Measurements from ENCODE around the gene P2RY14. TPM values are rescaled to one million over a fixed set of nuclear protein-coding genes. Genes with fewer than 3 reads are reported as not detected.

Gene P2RY14
- polyA plus RNA-seq, 6 donors from 2014 or later, result 35.9 to 74.9 (median 53.4) TPM

- peak overlapping the region in 2 of 6 donors; percentile 41 to 76 for H3K27ac Mint-ChIP-seq
- H3K27me3 Mint-ChIP-seq, result no peaks in the 10 kb centered on the region
- DNase-seq (no peak), ATAC-seq (ENCODE audit: low read depth in 2 of 2) (no peak)
- H3K4me1 Mint-ChIP-seq, result peaks cover 0 to 15% (median 12%) of the 10 kb centered on the region in 3 donors
- H3K9me3 Mint-ChIP-seq, result no peaks in the 10 kb centered on the region
- peaks cover 0 to 5% of the 10 kb centered on the region in 2 donors for H3K36me3 Mint-ChIP-seq
- H3K4me3 Mint-ChIP-seq, result no peak overlapping the region
These were observed 63.9 kb downstream of the P2RY14 start for GRCh38 chr3:151214459-151214858.

DNA sequence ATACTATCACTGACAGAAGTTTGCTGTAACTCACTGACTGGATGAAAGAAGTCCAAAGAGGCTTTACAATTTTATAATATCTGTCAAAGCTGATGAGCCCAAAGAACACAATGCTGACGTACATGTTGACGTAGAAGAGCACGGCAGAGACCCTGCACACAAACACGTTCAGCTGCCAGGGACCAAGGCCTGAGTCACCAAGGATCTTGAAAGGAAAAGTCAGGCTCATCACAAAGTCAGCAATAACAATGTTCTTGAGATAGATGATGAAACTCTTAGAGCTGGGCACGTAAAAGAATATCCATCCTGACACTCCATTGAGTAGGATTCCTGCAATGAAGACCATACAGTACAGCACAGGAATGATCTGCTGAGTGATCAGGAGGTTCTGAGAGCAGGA, 64.5 kb downstream of the P2RY14 start:
- H3K36me3 Mint-ChIP-seq, result peaks cover 0 to 5% of the 10 kb centered on the region in 2 donors
- no peaks in the 10 kb centered on the region for H3K9me3 Mint-ChIP-seq
- DNase-seq, result no peak
- no peaks in the 10 kb centered on the region for H3K27me3 Mint-ChIP-seq
- peak overlapping the region in 5 of 6 donors; percentile 11 to 61 (median 21) for H3K27ac Mint-ChIP-seq
- ATAC-seq (ENCODE audit: low read depth in 2 of 2), result no peak
- peaks cover 0 to 15% (median 12%) of the 10 kb centered on the region in 3 donors for H3K4me1 Mint-ChIP-seq
- H3K4me3 Mint-ChIP-seq, result no peak overlapping the region

GRCh38 chr3:151213151-151213550, 65.2 kb downstream of the P2RY14 start:
- DNase-seq (no peak), ATAC-seq (ENCODE audit: low read depth in 2 of 2) (no peak)
- Mint-ChIP-seq H3K4me3 (no peak overlapping the region), H3K27ac (no peak overlapping the region), H3K9me3 (no peaks in the 10 kb centered on the region), H3K4me1 (peaks cover 0 to 15% (median 12%) of the 10 kb centered on the region in 3 donors), H3K36me3 (peaks cover 0 to 5% of the 10 kb centered on the region in 2 donors), H3K27me3 (no peaks in the 10 kb centered on the region)

DNA sequence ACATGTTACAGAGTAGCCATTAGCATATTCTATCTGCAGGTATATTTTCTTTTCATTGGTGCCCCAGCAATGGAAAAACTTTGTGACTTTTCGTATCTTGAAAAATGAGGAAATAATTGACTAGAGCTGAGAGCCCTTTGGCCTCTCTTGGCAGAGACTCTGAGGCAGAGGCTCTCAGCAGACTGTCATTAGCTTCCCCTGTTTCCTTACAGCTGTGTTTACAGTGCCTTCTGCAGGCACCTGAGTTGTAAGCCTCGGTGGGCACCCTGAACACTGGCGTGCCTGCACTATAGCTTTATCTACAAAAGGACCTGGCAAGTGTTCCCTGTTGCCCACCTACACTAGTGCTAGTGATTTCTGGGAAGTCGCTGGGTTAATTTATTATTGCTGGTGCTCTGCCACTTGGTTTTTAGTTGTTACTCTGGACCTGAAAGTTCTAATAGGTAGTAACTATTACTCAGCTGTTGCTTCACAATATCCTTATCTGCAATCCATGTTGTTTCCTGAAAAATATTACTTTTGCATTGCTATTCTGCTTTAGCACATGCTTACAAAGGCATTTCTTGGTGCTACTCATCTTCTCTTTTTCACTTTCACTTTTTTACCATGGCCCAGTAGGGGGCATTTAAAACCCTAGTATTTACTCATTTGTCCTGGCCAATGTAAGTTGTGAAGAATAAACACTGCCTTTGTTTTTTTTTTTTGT, 67.5 kb downstream of the P2RY14 start:
- peaks cover 0 to 15% (median 12%) of the 10 kb centered on the region in 3 donors for H3K4me1 Mint-ChIP-seq
- no peaks in the 10 kb centered on the region for H3K36me3 Mint-ChIP-seq
- H3K4me3 Mint-ChIP-seq, result peak overlapping the region in 6 of 8 donors; percentile 10 to 51 (median 42)
- ATAC-seq (ENCODE audit: low read depth in 2 of 2) (peak; percentile 42 to 64), DNase-seq (no peak)
- H3K9me3 Mint-ChIP-seq, result no peaks in the 10 kb centered on the region
- H3K27ac Mint-ChIP-seq, result peak overlapping the region in 2 of 6 donors; percentile 39 to 70
- H3K27me3 Mint-ChIP-seq, result no peaks in the 10 kb centered on the region

DNA sequence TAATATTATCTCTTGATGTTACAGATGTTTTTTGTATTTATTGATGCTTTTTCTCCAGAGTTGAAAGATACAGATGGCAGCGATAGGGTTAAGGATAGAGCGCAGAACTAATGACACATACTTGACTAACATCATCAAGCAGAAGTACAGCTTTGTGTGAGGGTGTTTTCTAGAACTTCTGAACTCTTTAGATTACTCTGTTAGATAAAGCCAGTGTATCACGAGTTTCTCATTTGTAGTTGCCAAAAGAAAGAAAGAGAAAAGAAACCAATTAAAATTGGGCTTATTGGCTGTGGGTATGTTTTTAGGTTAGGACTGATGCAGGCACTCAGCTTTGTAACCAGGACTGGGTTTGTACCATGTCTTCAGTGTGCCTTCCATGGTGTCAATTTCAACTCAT, 68.7 kb downstream of the P2RY14 start:
- Mint-ChIP-seq H3K27me3 (no peaks in the 10 kb centered on the region), H3K27ac (peak overlapping the region in 2 of 6 donors; percentile 40 to 65), H3K4me3 (no peak overlapping the region), H3K9me3 (no peaks in the 10 kb centered on the region), H3K4me1 (peaks cover 0 to 16% (median 12%) of the 10 kb centered on the region in 3 donors), H3K36me3 (no peaks in the 10 kb centered on the region)
- ATAC-seq (ENCODE audit: low read depth in 2 of 2) (no peak), DNase-seq (no peak)

GRCh38 chr3:151206201-151206600, 72.1 kb downstream of the P2RY14 start:
- no peaks in the 10 kb centered on the region for H3K27me3 Mint-ChIP-seq
- no peaks in the 10 kb centered on the region for H3K36me3 Mint-ChIP-seq
- H3K9me3 Mint-ChIP-seq, result no peaks in the 10 kb centered on the region
- H3K4me3 Mint-ChIP-seq, result no peak overlapping the region
- peaks cover 0 to 18% (median 11%) of the 10 kb centered on the region in 3 donors for H3K4me1 Mint-ChIP-seq
- H3K27ac Mint-ChIP-seq, result no peak overlapping the region
- no peak for DNase-seq
- no peak for ATAC-seq (ENCODE audit: low read depth in 2 of 2)

DNA sequence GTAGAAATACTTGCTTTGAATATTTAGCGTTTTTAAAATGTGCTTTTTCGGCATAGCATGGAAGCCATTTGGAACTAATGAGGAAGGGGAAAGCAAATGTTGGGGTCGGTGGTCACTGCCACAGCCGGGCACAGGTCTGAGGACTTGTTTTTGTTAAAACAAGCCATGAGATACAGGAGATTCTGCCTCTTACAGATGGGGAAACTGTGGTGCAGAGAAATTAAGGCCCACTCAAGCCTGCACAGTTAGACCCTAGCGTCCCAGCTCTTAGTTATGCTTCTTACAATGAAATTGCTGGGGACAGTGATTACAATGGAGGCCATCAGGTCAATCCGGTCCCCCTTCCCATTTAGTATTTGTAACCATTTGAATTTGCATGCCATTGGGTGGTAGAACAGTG, 72.9 kb downstream of the P2RY14 start:
- Mint-ChIP-seq H3K9me3 (no peaks in the 10 kb centered on the region), H3K27me3 (no peaks in the 10 kb centered on the region), H3K27ac (no peak overlapping the region), H3K36me3 (no peaks in the 10 kb centered on the region), H3K4me3 (no peak overlapping the region), H3K4me1 (peaks cover 0 to 11% (median 4%) of the 10 kb centered on the region in 3 donors)
- no peak for DNase-seq
- ATAC-seq (ENCODE audit: low read depth in 2 of 2), result no peak

- no peak overlapping the region for H3K27ac Mint-ChIP-seq
- H3K27me3 Mint-ChIP-seq, result no peaks in the 10 kb centered on the region
- no peaks in the 10 kb centered on the region for H3K9me3 Mint-ChIP-seq
- H3K36me3 Mint-ChIP-seq, result peaks cover 0 to under 1% of the 10 kb centered on the region in 2 donors
- peaks cover 0 to 5% (median 0%) of the 10 kb centered on the region in 3 donors for H3K4me1 Mint-ChIP-seq
- DNase-seq (no peak), ATAC-seq (ENCODE audit: low read depth in 2 of 2) (no peak)
- no peak overlapping the region for H3K4me3 Mint-ChIP-seq
These were observed 73.6 kb downstream of the P2RY14 start for GRCh38 chr3:151204530-151205402.

DNA sequence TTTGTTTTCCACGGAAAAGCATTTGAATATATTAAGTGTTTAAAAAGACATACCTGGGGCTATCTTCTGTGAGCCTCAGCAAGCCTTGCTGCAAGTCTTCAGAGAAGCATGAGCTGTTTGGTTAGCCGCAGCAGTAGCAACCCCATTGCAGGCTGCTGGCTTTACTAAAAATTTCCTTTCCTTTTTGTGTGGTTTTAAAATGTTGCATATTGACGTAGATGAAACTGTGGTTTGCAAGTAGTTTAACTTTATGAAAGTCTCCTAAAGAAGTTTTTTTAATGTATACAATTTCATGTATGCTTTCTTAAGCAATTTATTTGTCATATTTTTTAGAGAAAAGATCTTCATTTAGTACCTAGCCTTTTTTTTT, 75.3 kb downstream of the P2RY14 start, which contains the start of gene GPR171:
GPR171 (minus strand) TSS at position 166 of the 370 bp plus-strand sequence. CDS start 3,830 bp downstream, outside the sequence.
- Mint-ChIP-seq H3K4me1 (peaks cover 0 to 5% (median 0%) of the 10 kb centered on the region in 3 donors), H3K27ac (peak within 1 kb of the TSS in 2 of 6 donors; percentile 43 to 59), H3K4me3 (no peak within 1 kb of the TSS), H3K9me3 (no peaks in the 10 kb centered on the region), H3K36me3 (peaks cover 0 to 5% of the 10 kb centered on the region in 2 donors), H3K27me3 (no peaks in the 10 kb centered on the region)
- DNase-seq, result no peak
- no peak for ATAC-seq (ENCODE audit: low read depth in 2 of 2)

DNA sequence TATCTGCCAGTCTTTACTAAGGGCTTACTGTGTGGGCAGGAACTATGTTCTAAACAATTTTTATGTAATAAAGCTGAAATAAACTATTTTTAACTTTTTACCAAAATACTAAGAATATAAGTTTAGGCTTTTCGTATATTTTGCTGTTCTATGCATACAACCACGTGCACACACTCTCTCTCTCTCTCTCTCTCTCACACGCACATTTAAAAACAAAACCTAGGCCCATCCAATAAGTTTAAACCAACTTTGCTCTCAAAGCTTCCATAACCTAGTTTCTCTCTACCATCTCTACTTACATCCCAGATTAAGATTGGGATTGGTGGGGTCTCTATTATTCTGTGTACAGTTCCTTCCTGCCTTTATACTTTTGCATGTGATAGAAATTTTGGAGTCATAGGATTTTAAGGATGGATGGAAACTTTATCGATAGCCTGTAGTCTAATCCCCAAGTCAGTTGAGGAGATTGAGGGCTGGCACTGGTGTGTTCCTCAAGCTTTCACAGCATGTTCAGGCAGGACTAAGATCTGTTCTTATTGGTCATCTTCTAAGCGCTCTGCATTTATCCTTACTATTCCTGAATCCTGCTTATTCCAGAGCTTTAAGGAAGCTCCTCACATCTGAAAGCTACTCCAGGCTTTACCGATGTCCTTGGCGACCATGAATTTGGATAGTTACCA, 77.2 kb downstream of the P2RY14 start:
- peaks cover 0 to 5% (median 0%) of the 10 kb centered on the region in 3 donors for H3K4me1 Mint-ChIP-seq
- no peaks in the 10 kb centered on the region for H3K27me3 Mint-ChIP-seq
- DNase-seq (no peak), ATAC-seq (ENCODE audit: low read depth in 2 of 2) (no peak)
- peak overlapping the region in 1 of 6 donors; percentile 11 for H3K27ac Mint-ChIP-seq
- peaks cover 0 to 5% of the 10 kb centered on the region in 2 donors for H3K36me3 Mint-ChIP-seq
- no peak overlapping the region for H3K4me3 Mint-ChIP-seq
- no peaks in the 10 kb centered on the region for H3K9me3 Mint-ChIP-seq

GRCh38 chr3:151200586-151200985, 77.8 kb downstream of the P2RY14 start:
- H3K9me3 Mint-ChIP-seq, result no peaks in the 10 kb centered on the region
- ATAC-seq (ENCODE audit: low read depth in 2 of 2) (no peak), DNase-seq (no peak)
- H3K4me1 Mint-ChIP-seq, result peaks cover 0 to 5% (median 0%) of the 10 kb centered on the region in 3 donors
- H3K27me3 Mint-ChIP-seq, result no peaks in the 10 kb centered on the region
- peaks cover 0 to 5% of the 10 kb centered on the region in 2 donors for H3K36me3 Mint-ChIP-seq
- H3K27ac Mint-ChIP-seq, result no peak overlapping the region
- H3K4me3 Mint-ChIP-seq, result no peak overlapping the region

DNA sequence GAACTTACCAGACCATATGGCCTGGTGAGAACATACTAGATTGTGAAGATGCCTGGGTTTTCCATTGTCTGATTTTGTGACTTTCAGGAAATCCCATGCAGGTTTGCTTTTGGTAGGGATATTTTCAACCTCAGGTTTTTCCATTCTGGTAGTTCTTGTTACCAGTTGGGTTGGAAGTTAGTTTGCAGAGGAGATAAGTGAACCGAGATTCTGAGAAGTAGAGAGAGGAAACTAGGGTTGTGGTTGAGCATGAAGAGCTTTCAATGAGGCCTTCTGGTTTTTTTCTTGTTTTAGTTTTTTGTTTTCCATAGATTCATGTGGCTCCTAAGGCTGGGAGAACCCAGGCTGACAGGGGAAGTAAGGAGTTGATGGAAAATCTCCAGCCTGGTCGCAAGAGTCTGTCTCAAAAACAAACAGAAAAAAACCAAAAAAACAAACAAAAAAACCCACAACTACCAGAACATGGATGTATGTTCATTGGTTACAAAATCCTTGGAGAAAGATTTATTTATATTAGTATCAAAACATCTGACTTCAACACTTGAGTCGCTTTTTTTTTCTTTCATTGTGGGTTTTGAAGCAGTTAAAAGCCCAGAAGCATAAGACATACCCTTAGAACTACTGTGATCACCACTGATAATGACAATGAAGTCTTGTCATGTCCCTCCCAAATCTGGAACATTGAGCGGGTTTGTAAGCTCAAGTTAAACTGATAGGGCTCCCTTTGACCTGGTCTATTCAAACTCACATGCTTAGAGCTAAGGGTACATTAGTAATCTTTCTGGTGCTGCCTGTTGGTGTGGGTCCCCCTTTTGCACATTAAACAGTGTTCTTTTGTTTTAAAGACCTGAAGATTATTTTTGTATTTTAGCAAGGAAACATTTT, 78.5 kb downstream of the P2RY14 start:
- Mint-ChIP-seq H3K27me3 (no peaks in the 10 kb centered on the region), H3K4me3 (no peak overlapping the region), H3K36me3 (peaks cover 0 to 5% of the 10 kb centered on the region in 2 donors), H3K4me1 (peaks cover 0 to 5% (median 0%) of the 10 kb centered on the region in 3 donors), H3K27ac (peak overlapping the region in 2 of 6 donors; percentile 20 to 61), H3K9me3 (no peaks in the 10 kb centered on the region)
- no peak for DNase-seq
- no peak for ATAC-seq (ENCODE audit: low read depth in 2 of 2)
